B cell (primary cell): ENCODE data around the gene KCNJ12. TPM values are rescaled to one million over a fixed set of nuclear protein-coding genes. Genes with fewer than 3 reads are reported as not detected.

Source experiments
- ATAC-seq: fragments of 200-7000 bp; cut with Tn5 transposase; one replicate; pipeline ENCODE4 v1.10.0; 2021; ENCODE audit warnings: low read depth, mild to moderate bottlenecking, moderate number of reproducible peaks, moderate library complexity
- CTCF ChIA-PET: fragments of 350-600 bp; sonication (Branson Sonifier 250); formaldehyde crosslinking; loops from one replicate; lab custom pipeline; 2021; ENCODE audit warnings: antibody characterized with exemption, inconsistent platforms; lab: Charles Lee
- POLR2A ChIA-PET: fragments of 350-600 bp; sonication (Branson Sonifier 250); formaldehyde crosslinking; loops from one replicate; lab custom pipeline; 2021; ENCODE audit warnings: antibody characterized with exemption; lab: Charles Lee
- DNase-seq: peaks from one replicate; pipeline ENCODE4 v3.0.0; 2013
- H2AFZ ChIP-seq: 2 replicates; pipeline ENCODE4 v1.6.1; 2012; ENCODE audit warnings: mild to moderate bottlenecking, low read depth, low read length; ENCODE audit not compliant: insufficient read depth, poor library complexity, severe bottlenecking
- H3K27ac ChIP-seq, 2 donors: 1 replicate in 1 of 2; 2 replicates in 1 of 2; pipeline ENCODE4 v1.5.1; 2012 to 2013; ENCODE audit warnings: low read length in 2 of 2, mild to moderate bottlenecking in 2 of 2, moderate library complexity in 1 of 2
- H3K27me3 ChIP-seq, 4 experiments: fragments of 200-600 bp in 1 of 4; sonication (generic) in 1 of 4; replicated peaks in 1 of 4; 1 replicate in 2 of 4; 2 replicates in 2 of 4; pipeline versions ENCODE4 v1.6.1 to v1.7.0; 2013 to 2016; ENCODE audit warnings: low read length in 3 of 4, mild to moderate bottlenecking in 2 of 4, mixed read lengths in 1 of 4, moderate library complexity in 1 of 4; ENCODE audit not compliant: insufficient read depth in 4 of 4, control insufficient read depth in 3 of 4; ENCODE audit errors: control extremely low read depth in 1 of 4
- H3K36me3 ChIP-seq, 2 experiments: replicated peaks in 1 of 2; 1 replicate in 1 of 2; 2 replicates in 1 of 2; pipeline versions ENCODE4 v1.6.1 to v1.7.1; 2013; ENCODE audit warnings: low read length in 1 of 2; ENCODE audit not compliant: insufficient read depth in 2 of 2, control insufficient read depth in 1 of 2; ENCODE audit errors: control extremely low read depth in 1 of 2, extremely low read depth in 1 of 2
- H3K4me1 ChIP-seq, 2 donors: fragments of 200-600 bp in 1 of 2; sonication (generic) in 1 of 2; 1 replicate in 1 of 2; 2 replicates in 1 of 2; pipeline versions ENCODE4 v1.5.1 to v1.6.1; 2013 to 2017; ENCODE audit warnings: low read length in 2 of 2; ENCODE audit not compliant: control insufficient read depth in 2 of 2, insufficient read depth in 2 of 2
- H3K4me2 ChIP-seq: replicated peaks from 2 replicates; pipeline ENCODE3; 2012; ENCODE audit warnings: mild to moderate bottlenecking, low read depth, low read length; ENCODE audit not compliant: poor library complexity, severe bottlenecking
- H3K4me3 ChIP-seq, 5 experiments: fragments of 200-600 bp in 1 of 5; sonication (generic) in 1 of 5; 1 replicate in 3 of 5; 2 replicates in 2 of 5; pipeline versions ENCODE4 v1.5.1 to v1.7.0; 2011 to 2016; ENCODE audit warnings: low read length in 4 of 5, mild to moderate bottlenecking in 4 of 5, low read depth in 2 of 5, control low read depth in 1 of 5, moderate library complexity in 1 of 5; ENCODE audit not compliant: insufficient read depth in 1 of 5; ENCODE audit errors: control extremely low read depth in 1 of 5, extremely low read depth in 1 of 5
- H3K79me2 ChIP-seq: fragments of 200-600 bp; sonication (generic); one replicate; pipeline ENCODE4 v1.6.0; 2016; ENCODE audit warnings: low read length; ENCODE audit not compliant: control insufficient read depth, insufficient read depth
- H3K9ac ChIP-seq: fragments of 200-600 bp; sonication (generic); 2 replicates; pipeline ENCODE4 v1.6.1; 2017; ENCODE audit warnings: mild to moderate bottlenecking, low read length, moderate library complexity
- H3K9me3 ChIP-seq, 3 donors: one replicate each; pipeline versions ENCODE4 v1.6.1 to v1.7.1; 2013; ENCODE audit warnings: low read length in 2 of 3; ENCODE audit not compliant: control insufficient read depth in 2 of 3, insufficient read depth in 1 of 3; ENCODE audit errors: control extremely low read depth in 1 of 3
- H4K20me1 ChIP-seq: 2 replicates; pipeline ENCODE4 v1.6.0; 2012; ENCODE audit warnings: mild to moderate bottlenecking, low read length; ENCODE audit not compliant: insufficient read depth, control insufficient read depth, poor library complexity, severe bottlenecking
- H3K27ac Mint-ChIP-seq: one replicate; pipeline ENCODE4 v1.8.0; 2021; ENCODE audit warnings: mixed read lengths
- H3K27me3 Mint-ChIP-seq: one replicate; pipeline ENCODE4 v1.8.0; 2021; ENCODE audit warnings: mixed read lengths
- H3K4me1 Mint-ChIP-seq: one replicate; pipeline ENCODE4 v1.8.0; 2021; ENCODE audit warnings: mixed read lengths
- H3K4me3 Mint-ChIP-seq: one replicate; pipeline ENCODE4 v1.8.0; 2021; ENCODE audit warnings: mixed read lengths
- H3K9me3 Mint-ChIP-seq: one replicate; pipeline ENCODE4 v1.8.0; 2022; ENCODE audit warnings: mixed read lengths; ENCODE audit not compliant: insufficient read depth
- EZH2 ChIP-seq: IDR thresholded peaks from 2 replicates; pipeline ENCODE4 v1.6.1; 2012; ENCODE audit warnings: borderline replicate concordance, low read depth, mild to moderate bottlenecking, moderate library complexity, low read length; ENCODE audit not compliant: insufficient read depth, poor library complexity, severe bottlenecking
- WGBS: methylation state at CpG from one replicate; pipeline ENCODE4 v1.1.5; 2013; ENCODE audit warnings: missing lambda C conversion rate; ENCODE audit not compliant: insufficient coverage; 5-methylcytosine and 5-hydroxymethylcytosine counted together
- intact Hi-C: fragments of 100-400 bp; cut with micrococcal nuclease; formaldehyde crosslinking; loops from one replicate; pipeline ENCODE4 v1.10.0; 2022
- polyA plus RNA-seq: library from polyadenylated mRNA; depleted of rRNA; stranded (reverse); fragments of >200 nt; gene quantifications from 2 replicates; pipeline ENCODE4 v1.2.3, GENCODE V29; 2012
- total RNA-seq, 2 donors: library from RNA; stranded (reverse); fragments of 120-200 nt in 1 of 2; gene quantifications; 1 replicate in 1 of 2; 2 replicates in 1 of 2; pipeline versions ENCODE4 v1.2.3 to v1.2.4, GENCODE V29; 2013 to 2022
- TF ChIP-seq, protein P1 (sequence below): fragments of 200-600 bp; IDR thresholded peaks from one replicate; pipeline ENCODE4 v1.8.0; 2022; ENCODE audit warnings: antibody characterized with exemption, mild to moderate bottlenecking

Gene KCNJ12
- total and polyA plus RNA-seq, 2 donors (not counting 1 experiment from before 2014, with no cell fraction given), result not detected

DNA sequence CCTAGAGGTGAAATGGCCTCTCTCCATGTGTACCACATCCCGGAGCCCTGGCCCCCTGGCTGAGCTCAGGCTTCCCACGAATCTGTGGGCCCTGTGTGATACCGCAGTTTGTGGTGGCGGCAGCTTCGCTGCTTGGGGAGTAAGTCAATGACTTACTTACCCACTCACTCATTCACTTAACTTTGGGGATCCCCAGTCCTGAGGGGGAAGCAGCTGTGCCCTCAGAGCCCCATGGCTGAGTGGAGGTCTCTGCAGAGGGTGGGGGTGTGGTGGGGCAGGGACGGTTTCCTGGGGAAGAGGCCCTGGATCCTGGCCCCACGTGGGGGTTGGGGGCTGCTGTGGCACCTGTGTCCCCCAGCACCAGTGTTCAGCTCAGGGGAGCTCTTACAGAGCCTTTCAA lies 13.2 kb downstream of the KCNJ12 start:
- Histone ChIP-seq H3K27ac (no peak overlapping the region), H3K4me2 (no peak overlapping the region), H3K36me3 (no peaks in the 10 kb centered on the region), H3K4me3 (no peak overlapping the region), H4K20me1 (no peaks in the 10 kb centered on the region), H3K27me3 (no peaks in the 10 kb centered on the region), H3K9ac (no peak overlapping the region), H3K9me3 (no peaks in the 10 kb centered on the region), H3K79me2 (no peaks in the 10 kb centered on the region), H3K4me1 (no peaks in the 10 kb centered on the region), H2AFZ (no peak overlapping the region)
- no peak overlapping the region for H3K4me3 Mint-ChIP-seq
- intact Hi-C loops, result no loop called here
- H3K27ac Mint-ChIP-seq, result no peak overlapping the region
- TF ChIP-seq EZH2, result no peak
- TF ChIP-seq, protein P1, sequence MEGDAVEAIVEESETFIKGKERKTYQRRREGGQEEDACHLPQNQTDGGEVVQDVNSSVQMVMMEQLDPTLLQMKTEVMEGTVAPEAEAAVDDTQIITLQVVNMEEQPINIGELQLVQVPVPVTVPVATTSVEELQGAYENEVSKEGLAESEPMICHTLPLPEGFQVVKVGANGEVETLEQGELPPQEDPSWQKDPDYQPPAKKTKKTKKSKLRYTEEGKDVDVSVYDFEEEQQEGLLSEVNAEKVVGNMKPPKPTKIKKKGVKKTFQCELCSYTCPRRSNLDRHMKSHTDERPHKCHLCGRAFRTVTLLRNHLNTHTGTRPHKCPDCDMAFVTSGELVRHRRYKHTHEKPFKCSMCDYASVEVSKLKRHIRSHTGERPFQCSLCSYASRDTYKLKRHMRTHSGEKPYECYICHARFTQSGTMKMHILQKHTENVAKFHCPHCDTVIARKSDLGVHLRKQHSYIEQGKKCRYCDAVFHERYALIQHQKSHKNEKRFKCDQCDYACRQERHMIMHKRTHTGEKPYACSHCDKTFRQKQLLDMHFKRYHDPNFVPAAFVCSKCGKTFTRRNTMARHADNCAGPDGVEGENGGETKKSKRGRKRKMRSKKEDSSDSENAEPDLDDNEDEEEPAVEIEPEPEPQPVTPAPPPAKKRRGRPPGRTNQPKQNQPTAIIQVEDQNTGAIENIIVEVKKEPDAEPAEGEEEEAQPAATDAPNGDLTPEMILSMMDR, result no peak
- DNase-seq, result no peak
- H3K27me3 Mint-ChIP-seq, result peaks cover 13% of the 10 kb centered on the region
- ChIA-PET POLR2A (no interaction called here), CTCF (no interaction called here)
- H3K4me1 Mint-ChIP-seq, result no peaks in the 10 kb centered on the region
- no peaks in the 10 kb centered on the region for H3K9me3 Mint-ChIP-seq
- no peak for ATAC-seq
- WGBS, result 0% methylated on average over 3 of the region's 7 CpGs

DNA sequence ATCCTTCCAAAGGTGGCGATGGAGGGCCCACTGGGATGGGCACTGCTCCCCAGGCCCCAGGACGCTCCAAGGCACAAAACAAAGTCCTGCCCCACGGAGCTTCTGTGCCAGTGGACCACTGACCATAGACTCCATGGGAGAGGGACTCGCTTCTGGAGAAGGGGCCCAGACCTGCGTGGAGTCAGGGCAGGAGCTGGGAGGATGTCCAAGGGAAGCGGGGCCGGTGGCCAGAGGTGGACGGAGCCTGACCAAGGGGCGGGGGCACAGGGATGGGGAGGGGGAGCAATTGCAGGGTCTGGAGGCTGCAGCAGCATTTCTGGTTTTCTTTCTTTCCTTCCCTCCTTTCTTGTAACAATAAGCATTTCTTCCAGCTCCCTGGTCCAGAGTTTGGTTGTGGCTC lies 14.1 kb downstream of the KCNJ12 start:
- H3K9me3 Mint-ChIP-seq, result no peaks in the 10 kb centered on the region
- WGBS, result 93% methylated on average over 8 of the region's 9 CpGs
- no peak overlapping the region for H3K9ac ChIP-seq
- peaks cover 13% of the 10 kb centered on the region for H3K27me3 Mint-ChIP-seq
- H4K20me1 ChIP-seq, result no peaks in the 10 kb centered on the region
- ATAC-seq (no peak), DNase-seq (no peak)
- no peaks in the 10 kb centered on the region for H3K4me1 Mint-ChIP-seq
- no peak overlapping the region for H2AFZ ChIP-seq
- H3K27ac ChIP-seq, result no peak overlapping the region
- H3K4me2 ChIP-seq, result no peak overlapping the region
- H3K4me3 ChIP-seq, result no peak overlapping the region
- H3K27me3 ChIP-seq, result no peaks in the 10 kb centered on the region
- POLR2A ChIA-PET, result no interaction called here
- no peaks in the 10 kb centered on the region for H3K9me3 ChIP-seq
- intact Hi-C loops, result no loop called here
- H3K36me3 ChIP-seq, result no peaks in the 10 kb centered on the region
- no peaks in the 10 kb centered on the region for H3K4me1 ChIP-seq
- H3K79me2 ChIP-seq, result no peaks in the 10 kb centered on the region
- H3K27ac Mint-ChIP-seq, result no peak overlapping the region
- TF ChIP-seq, protein P1, result no peak
- TF ChIP-seq EZH2, result no peak
- H3K4me3 Mint-ChIP-seq, result no peak overlapping the region
- CTCF ChIA-PET, result no interaction called here
